ELF-1 (cell line): ENCODE data around the gene UNC13C.

Experiments
- DNase-seq: peaks from one replicate; pipeline ENCODE4 v3.0.0-alpha.2; 2016; ENCODE audit warnings: low read depth, low spot score

Gene UNC13C

GRCh38 chr15:54566654-54567053, 588.4 kb downstream of the UNC13C start:
- no peak for DNase-seq

GRCh38 chr15:54567408-54568035, 589.3 kb downstream of the UNC13C start:
- no peak for DNase-seq

GRCh38 chr15:54568381-54568780, 590.1 kb downstream of the UNC13C start:
- DNase-seq: no peak

GRCh38 chr15:54571576-54571975, 593.3 kb downstream of the UNC13C start:
- no peak for DNase-seq

- DNase-seq: no peak
Observed at GRCh38 chr15:54575586-54575985, 597.3 kb downstream of the UNC13C start.

- DNase-seq: no peak
Observed at GRCh38 chr15:54576298-54576935, 598.2 kb downstream of the UNC13C start.

GRCh38 chr15:54577476-54578250, 599.4 kb downstream of the UNC13C start:
- no peak for DNase-seq

GRCh38 chr15:54579855-54580254, 601.6 kb downstream of the UNC13C start:
- no peak for DNase-seq

GRCh38 chr15:54580643-54581042, 602.4 kb downstream of the UNC13C start:
- DNase-seq: no peak

GRCh38 chr15:54582863-54583643, 604.8 kb downstream of the UNC13C start:
- DNase-seq: no peak

- no peak for DNase-seq
Observed at GRCh38 chr15:54585063-54585462, 606.8 kb downstream of the UNC13C start.

- peak; percentile 1 for DNase-seq
Observed at GRCh38 chr15:54594115-54594514, 615.9 kb downstream of the UNC13C start.

GRCh38 chr15:54599386-54599785, 621.1 kb downstream of the UNC13C start:
- no peak for DNase-seq

GRCh38 chr15:54605043-54605442, 626.8 kb downstream of the UNC13C start:
- peak; percentile 10 for DNase-seq

GRCh38 chr15:54605556-54605955, 627.3 kb downstream of the UNC13C start:
- no peak for DNase-seq

GRCh38 chr15:54608876-54609835, 630.9 kb downstream of the UNC13C start:
- no peak for DNase-seq

GRCh38 chr15:54618120-54618519, 639.9 kb downstream of the UNC13C start:
- no peak for DNase-seq

- DNase-seq: no peak
Observed at GRCh38 chr15:54619180-54619579, 640.9 kb downstream of the UNC13C start.

- no peak for DNase-seq
Observed at GRCh38 chr15:54620916-54621315, 642.7 kb downstream of the UNC13C start.

- DNase-seq: no peak
Observed at GRCh38 chr15:54636147-54636546, 657.9 kb downstream of the UNC13C start.

GRCh38 chr15:54638666-54639065, 660.4 kb downstream of the UNC13C start:
- DNase-seq: no peak
